ENCODE measurements around the gene MAT1A. TPM values are rescaled to one million over a fixed set of nuclear protein-coding genes. Genes with fewer than 3 reads are reported as not detected.
"Not testable (repeated sequence)": the region's sequence is repeated elsewhere in the genome, so short reads cannot be mapped to it uniquely, and the experiment has no call there.

The MAT1A gene
- total RNA-seq, 1 donor, result not detected

DNA sequence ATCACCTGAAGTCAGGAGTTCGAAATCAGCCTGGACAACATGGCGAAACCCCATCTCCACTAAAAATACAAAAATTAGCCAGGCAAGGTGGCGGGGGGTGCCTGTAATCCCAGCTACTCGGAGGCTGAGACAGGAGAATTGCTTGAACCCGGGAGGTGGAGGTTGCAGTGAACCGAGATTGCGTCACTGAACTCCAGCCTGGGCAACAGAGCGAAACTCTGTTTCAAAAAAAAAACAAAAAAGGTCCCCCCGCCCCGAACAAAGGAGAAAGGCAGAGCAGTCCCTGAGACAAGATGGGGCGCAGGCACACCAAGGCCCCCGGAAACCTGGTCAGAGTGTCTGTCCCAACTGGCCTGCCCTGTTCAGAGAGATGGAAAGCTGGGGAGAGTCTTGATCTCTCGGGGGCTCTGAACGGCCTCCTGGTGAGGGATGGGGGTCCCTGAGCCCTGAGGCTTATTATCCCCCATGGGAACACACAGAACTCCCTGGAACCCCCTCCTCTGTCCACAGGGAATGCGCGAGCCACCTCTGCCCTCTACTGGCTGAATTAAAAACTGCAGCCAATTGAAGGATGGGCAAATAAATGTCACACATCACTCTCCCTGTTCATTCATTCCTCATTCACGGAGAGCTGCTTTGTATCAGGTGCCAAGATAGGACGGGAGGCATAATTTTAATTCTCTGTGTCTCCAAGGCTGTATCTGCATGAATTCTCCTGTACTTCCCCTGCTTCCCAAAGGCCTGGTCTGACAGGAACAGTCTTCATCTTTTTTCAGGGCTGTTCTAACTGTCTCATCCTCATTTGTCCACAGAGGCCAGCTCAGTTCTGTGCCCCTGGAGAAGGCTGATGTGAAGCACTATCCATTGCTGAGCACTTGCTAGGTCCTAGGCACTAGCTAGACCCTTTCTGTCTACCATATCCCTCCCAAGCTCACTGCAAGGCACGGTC lies 28.9 kb downstream of the MAT1A start:
- Histone ChIP-seq H3K27me3 (ENCODE audit: insufficient read depth, low read length) (peaks cover 7% of the 10 kb centered on the region), H3K9me3 (ENCODE audit: low read depth, low read length) (no peaks in the 10 kb centered on the region), H3K4me2 (ENCODE audit: insufficient read depth, low read length) (no peak overlapping the region), H4K20me1 (ENCODE audit: insufficient read depth, low read length) (no peaks in the 10 kb centered on the region), H3K36me3 (ENCODE audit: insufficient read depth, low read length) (no peaks in the 10 kb centered on the region), H3K27ac (ENCODE audit: low read depth, low read length) (no peak overlapping the region), H3K4me1 (ENCODE audit: insufficient read depth, low read length) (no peaks in the 10 kb centered on the region), H2AFZ (ENCODE audit: low read length) (no peak overlapping the region), H3K4me3 (ENCODE audit: insufficient read depth, low read length) (no peak overlapping the region), H3K79me2 (ENCODE audit: insufficient read depth, low read length) (no peaks in the 10 kb centered on the region)
- TF ChIP-seq, protein P1, sequence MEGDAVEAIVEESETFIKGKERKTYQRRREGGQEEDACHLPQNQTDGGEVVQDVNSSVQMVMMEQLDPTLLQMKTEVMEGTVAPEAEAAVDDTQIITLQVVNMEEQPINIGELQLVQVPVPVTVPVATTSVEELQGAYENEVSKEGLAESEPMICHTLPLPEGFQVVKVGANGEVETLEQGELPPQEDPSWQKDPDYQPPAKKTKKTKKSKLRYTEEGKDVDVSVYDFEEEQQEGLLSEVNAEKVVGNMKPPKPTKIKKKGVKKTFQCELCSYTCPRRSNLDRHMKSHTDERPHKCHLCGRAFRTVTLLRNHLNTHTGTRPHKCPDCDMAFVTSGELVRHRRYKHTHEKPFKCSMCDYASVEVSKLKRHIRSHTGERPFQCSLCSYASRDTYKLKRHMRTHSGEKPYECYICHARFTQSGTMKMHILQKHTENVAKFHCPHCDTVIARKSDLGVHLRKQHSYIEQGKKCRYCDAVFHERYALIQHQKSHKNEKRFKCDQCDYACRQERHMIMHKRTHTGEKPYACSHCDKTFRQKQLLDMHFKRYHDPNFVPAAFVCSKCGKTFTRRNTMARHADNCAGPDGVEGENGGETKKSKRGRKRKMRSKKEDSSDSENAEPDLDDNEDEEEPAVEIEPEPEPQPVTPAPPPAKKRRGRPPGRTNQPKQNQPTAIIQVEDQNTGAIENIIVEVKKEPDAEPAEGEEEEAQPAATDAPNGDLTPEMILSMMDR (IDR thresholded peaks at IDR 0.05; ENCODE audit: extremely low read depth, low read depth, low read length), result peak; percentile 88
- DNase-seq (ENCODE audit: insufficient read length, low spot score, missing footprints), result peak; percentile 48

DNA sequence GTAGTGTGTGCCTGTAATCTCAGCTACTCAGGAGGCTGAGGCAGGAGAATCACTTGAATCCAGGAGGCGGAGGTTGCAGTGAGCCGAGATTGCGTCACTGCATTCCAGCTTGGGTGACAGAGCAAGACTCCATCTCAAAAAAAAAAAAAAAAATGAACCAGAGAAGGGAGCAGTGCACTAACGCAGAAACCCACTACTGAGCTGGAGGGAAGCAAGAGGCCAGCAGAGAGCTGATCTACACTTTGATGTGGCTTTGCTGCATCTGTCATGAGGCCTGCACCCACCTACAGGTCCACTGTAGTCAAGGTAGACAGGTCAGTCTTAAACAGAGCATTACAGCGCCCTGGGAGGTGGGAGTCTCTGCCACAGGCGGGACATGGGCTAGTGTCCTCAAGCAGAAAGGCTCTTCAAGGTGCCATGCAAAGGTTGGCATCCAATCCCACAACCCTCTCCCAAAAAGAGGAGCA lies 30.0 kb downstream of the MAT1A start:
- peak; percentile 53 for DNase-seq (ENCODE audit: insufficient read length, low spot score, missing footprints)
- no peak overlapping the region for H3K27ac ChIP-seq (ENCODE audit: low read depth, low read length)

GRCh38 chr10:80256798-80257197 lies 32.7 kb downstream of the MAT1A start:
- H3K27ac ChIP-seq (ENCODE audit: low read depth, low read length); H3K36me3 ChIP-seq (ENCODE audit: insufficient read depth, low read length); H3K4me2 ChIP-seq (ENCODE audit: insufficient read depth, low read length); H3K79me2 ChIP-seq (ENCODE audit: insufficient read depth, low read length); H3K9me3 ChIP-seq (ENCODE audit: low read depth, low read length); H3K4me1 ChIP-seq (ENCODE audit: insufficient read depth, low read length); H2AFZ ChIP-seq (ENCODE audit: low read length); H4K20me1 ChIP-seq (ENCODE audit: insufficient read depth, low read length); H3K27me3 ChIP-seq (ENCODE audit: insufficient read depth, low read length); H3K4me3 ChIP-seq (ENCODE audit: insufficient read depth, low read length): not testable (repeated sequence)
- peak; percentile 66 for DNase-seq (ENCODE audit: insufficient read length, low spot score, missing footprints)

More for the DNA sequence above, 30.0 kb downstream of the MAT1A start:
- Histone ChIP-seq H3K27me3 (ENCODE audit: insufficient read depth, low read length) (peaks cover 7% of the 10 kb centered on the region), H4K20me1 (ENCODE audit: insufficient read depth, low read length) (no peaks in the 10 kb centered on the region), H2AFZ (ENCODE audit: low read length) (no peak overlapping the region), H3K36me3 (ENCODE audit: insufficient read depth, low read length) (no peaks in the 10 kb centered on the region), H3K4me2 (ENCODE audit: insufficient read depth, low read length) (no peak overlapping the region), H3K79me2 (ENCODE audit: insufficient read depth, low read length) (no peaks in the 10 kb centered on the region), H3K4me1 (ENCODE audit: insufficient read depth, low read length) (no peaks in the 10 kb centered on the region), H3K9me3 (ENCODE audit: low read depth, low read length) (no peaks in the 10 kb centered on the region), H3K4me3 (ENCODE audit: insufficient read depth, low read length) (no peak overlapping the region)
- TF ChIP-seq, protein P1 (IDR thresholded peaks at IDR 0.05; ENCODE audit: extremely low read depth, low read depth, low read length), result no peak

DNA sequence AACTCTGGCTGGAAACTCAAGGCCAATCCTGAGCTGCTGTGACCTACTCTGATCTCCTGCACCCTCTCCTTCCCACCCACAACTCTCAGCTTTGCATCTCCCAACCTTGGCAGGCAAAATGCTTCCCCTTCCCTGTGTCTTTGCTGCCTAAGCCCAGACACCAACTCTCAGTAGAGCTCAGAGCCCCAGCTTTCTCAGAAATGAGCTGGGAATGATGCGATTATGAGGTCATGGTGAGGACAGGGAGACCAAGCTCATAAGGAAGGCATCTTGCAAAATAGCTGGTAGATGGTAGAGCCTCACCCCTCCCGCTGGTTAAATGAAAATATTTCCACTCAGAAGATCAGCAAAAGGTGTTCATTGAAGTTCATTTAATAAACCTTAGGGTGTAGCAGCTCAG lies 34.7 kb downstream of the MAT1A start:
- H2AFZ ChIP-seq (ENCODE audit: low read length); H3K36me3 ChIP-seq (ENCODE audit: insufficient read depth, low read length); H3K9me3 ChIP-seq (ENCODE audit: low read depth, low read length); DNase-seq (ENCODE audit: insufficient read length, low spot score, missing footprints); H3K4me2 ChIP-seq (ENCODE audit: insufficient read depth, low read length); H3K4me1 ChIP-seq (ENCODE audit: insufficient read depth, low read length); H3K79me2 ChIP-seq (ENCODE audit: insufficient read depth, low read length); H3K4me3 ChIP-seq (ENCODE audit: insufficient read depth, low read length); H4K20me1 ChIP-seq (ENCODE audit: insufficient read depth, low read length); H3K27me3 ChIP-seq (ENCODE audit: insufficient read depth, low read length); H3K27ac ChIP-seq (ENCODE audit: low read depth, low read length): not testable (repeated sequence)

DNA sequence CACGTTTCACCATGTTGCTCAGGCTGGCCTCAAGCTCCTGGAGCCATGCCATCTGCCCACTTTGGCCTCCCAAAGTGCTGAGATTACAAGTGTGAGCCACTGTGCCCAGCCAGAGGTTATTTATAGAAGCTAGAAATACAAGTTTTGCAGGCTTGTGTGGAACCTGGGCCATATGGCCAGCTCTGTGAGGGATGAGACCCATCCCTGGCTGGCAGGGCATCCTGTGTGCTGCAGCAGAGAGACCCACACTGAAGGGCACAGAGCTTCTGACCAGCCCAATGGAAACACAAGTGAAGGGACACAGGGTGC lies 35.5 kb downstream of the MAT1A start:
- not testable (repeated sequence) for H3K27me3 ChIP-seq (ENCODE audit: insufficient read depth, low read length); H3K27ac ChIP-seq (ENCODE audit: low read depth, low read length); H3K4me1 ChIP-seq (ENCODE audit: insufficient read depth, low read length); H2AFZ ChIP-seq (ENCODE audit: low read length); DNase-seq (ENCODE audit: insufficient read length, low spot score, missing footprints); H3K4me2 ChIP-seq (ENCODE audit: insufficient read depth, low read length); H3K79me2 ChIP-seq (ENCODE audit: insufficient read depth, low read length); H4K20me1 ChIP-seq (ENCODE audit: insufficient read depth, low read length); H3K9me3 ChIP-seq (ENCODE audit: low read depth, low read length); H3K4me3 ChIP-seq (ENCODE audit: insufficient read depth, low read length); H3K36me3 ChIP-seq (ENCODE audit: insufficient read depth, low read length)
